HG03432 (cell line): ENCODE data around the gene COCH.
"Not testable (repeated sequence)": the region's sequence is repeated elsewhere in the genome, so short reads cannot be mapped to it uniquely, and the experiment has no call there.

ENCODE experiments used
- ATAC-seq: cut with Tn5 transposase; IDR thresholded peaks from one replicate; pipeline ENCODE4 v1.9.1; 2021; ENCODE audit warnings: mild to moderate bottlenecking, moderate library complexity; ENCODE audit not compliant: unreplicated experiment

Gene COCH

GRCh38 chr14:30874999-30875787, 834 bp downstream of the COCH start:
- peak; percentile 42 for ATAC-seq

GRCh38 chr14:30875788-30876053, 1.4 kb downstream of the COCH start:
- no peak for ATAC-seq

- ATAC-seq: no peak
Observed at GRCh38 chr14:30876692-30877091, 2.3 kb downstream of the COCH start.

- ATAC-seq: no peak
Observed at GRCh38 chr14:30882431-30882830, 8.1 kb downstream of the COCH start.

- ATAC-seq: peak; percentile 44
Observed at GRCh38 chr14:30883508-30884294, 9.3 kb downstream of the COCH start.

GRCh38 chr14:30884901-30885300, 10.5 kb downstream of the COCH start:
- ATAC-seq: no peak

GRCh38 chr14:30885840-30886740, 11.7 kb downstream of the COCH start:
- ATAC-seq: no peak

- ATAC-seq: no peak
Observed at GRCh38 chr14:30888480-30889243, 14.3 kb downstream of the COCH start.

- ATAC-seq: no peak
Observed at GRCh38 chr14:30889244-30889594, 14.9 kb downstream of the COCH start.

GRCh38 chr14:30893819-30894218, 19.5 kb downstream of the COCH start:
- ATAC-seq: no peak

GRCh38 chr14:30894923-30895515, 20.7 kb downstream of the COCH start:
- ATAC-seq: no peak

GRCh38 chr14:30896435-30896834, 22.1 kb downstream of the COCH start:
- ATAC-seq: no peak

- ATAC-seq: not testable (repeated sequence)
Observed at GRCh38 chr14:30897121-30897520, 22.8 kb downstream of the COCH start.

GRCh38 chr14:30903285-30904124, 29.1 kb downstream of the COCH start:
- no peak for ATAC-seq

GRCh38 chr14:30906752-30907658, 32.6 kb downstream of the COCH start:
- ATAC-seq: no peak

- no peak for ATAC-seq
Observed at GRCh38 chr14:30907659-30908057, 33.3 kb downstream of the COCH start.

GRCh38 chr14:30908826-30909225, 34.5 kb downstream of the COCH start:
- no peak for ATAC-seq

- no peak for ATAC-seq
Observed at GRCh38 chr14:30914812-30915211, 40.5 kb downstream of the COCH start.
